CD4-positive, alpha-beta T cell treated with Interferon gamma for 1 hour (primary cell): ENCODE results near the gene PLXNB2.

Source experiments
- DNase-seq: peaks from one replicate; pipeline ENCODE4 v3.0.0-alpha.2; 2020

The PLXNB2 gene

GRCh38 chr22:50250249-50250554, 57.2 kb downstream of the PLXNB2 start:
- DNase-seq = no peak

GRCh38 chr22:50249341-50250248, 57.9 kb downstream of the PLXNB2 start:
- no peak for DNase-seq

DNA sequence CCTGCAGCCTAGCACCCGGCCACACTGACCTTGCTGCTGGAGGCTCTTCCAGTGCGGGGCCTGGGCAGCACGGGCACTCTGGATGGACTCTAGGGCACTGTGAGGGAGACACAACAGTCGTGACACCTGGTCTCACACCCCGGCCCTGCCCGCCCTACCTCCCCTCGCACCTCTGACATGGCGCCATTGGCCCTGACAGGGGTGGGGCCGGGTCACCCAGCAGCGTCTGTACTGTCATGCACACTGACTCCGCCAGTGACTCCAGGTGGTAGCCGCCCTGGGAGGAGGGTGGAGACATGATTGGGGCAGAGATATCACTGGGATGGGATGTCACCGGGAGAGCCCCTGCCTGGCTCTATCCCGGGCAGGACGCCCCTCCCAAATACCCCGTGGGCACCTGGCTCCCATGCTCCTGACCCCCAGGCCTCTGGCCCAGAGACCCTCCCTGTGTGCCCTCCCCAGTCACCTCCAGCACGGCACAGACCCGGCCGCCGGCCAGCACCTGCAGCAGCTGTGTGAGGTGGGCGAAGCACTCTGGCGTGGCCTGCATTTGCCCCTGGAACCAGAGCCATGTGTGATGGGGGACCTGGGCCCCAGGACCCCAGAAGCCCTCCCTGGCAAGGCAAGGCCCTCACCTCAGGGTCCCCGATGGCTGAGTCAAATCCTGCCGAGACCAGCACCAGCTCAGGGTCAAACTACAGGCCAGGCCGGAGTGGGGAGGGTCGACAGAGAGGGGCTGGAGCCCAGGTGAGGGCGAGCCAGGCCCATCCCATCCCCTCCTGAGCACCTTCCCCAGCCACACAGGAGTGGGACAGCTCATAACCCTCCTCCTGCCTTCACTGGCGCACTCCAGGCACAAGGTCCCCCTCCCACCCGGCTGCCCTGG, 59.0 kb downstream of the PLXNB2 start:
- no peak for DNase-seq

DNA sequence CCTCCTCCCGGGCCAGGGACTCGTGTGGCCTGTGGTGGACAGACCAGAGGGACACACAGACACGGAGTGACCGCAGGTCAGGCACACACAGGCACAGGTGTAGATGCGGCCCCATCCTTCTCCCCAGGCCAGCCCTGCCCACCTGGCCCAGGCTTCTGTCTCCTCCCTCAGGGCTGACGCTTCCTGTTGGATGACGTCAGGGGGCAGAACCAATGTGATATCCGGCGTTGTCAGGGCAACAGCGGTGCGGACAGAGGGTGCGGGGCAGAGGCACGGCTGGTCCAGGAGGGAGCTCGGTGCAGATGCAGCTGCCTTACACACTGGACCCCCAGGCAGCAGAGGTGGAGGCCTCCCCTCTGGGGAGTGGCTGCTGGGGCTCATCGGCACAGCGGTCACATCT, 59.7 kb downstream of the PLXNB2 start:
- DNase-seq = peak; percentile 76

- DNase-seq = no peak
Measured at GRCh38 chr22:50246242-50247175, 60.9 kb downstream of the PLXNB2 start.

DNA sequence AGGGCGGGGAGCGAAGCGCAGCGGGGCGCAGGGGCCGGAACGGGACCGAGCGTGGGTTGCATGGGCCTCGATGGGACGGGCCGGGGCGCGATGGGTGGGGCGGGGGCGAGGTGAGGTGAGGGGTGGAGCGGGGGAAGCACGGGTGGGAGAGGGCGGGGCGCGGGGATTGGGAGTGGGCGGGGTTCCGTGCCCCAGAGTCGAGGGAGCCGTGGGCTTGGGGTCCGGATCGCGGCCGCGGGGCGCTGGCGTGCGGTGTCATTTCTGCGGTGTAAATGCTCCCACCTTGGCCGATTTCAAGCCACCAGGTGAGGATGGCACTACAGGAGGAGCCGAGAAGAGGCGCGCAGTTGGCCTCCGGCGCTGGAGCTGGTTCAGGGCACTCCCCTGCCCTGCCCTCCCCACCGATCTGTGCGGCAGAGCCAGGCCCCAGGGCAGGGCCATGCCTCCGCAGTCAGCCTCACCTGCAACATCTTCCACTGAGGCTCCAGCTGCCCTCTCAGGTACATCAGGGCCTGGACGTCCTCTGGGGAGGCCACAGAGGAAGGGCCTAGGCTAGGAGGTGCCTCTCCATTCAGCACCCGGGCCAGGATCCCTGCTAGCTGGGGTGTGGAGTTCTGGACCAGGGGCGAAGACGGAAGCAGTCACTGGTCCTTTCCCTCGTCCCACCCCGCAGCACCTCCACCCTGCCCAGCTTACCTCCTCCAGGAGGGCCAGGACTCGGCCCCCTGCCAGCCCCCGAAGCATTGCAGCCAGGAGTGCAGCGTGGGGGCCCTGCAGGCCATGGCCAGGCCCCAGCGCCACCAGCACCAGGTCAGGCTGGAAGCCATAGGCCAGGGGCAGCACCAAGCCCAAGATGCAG, 62.0 kb downstream of the PLXNB2 start:
- DNase-seq = no peak

DNA sequence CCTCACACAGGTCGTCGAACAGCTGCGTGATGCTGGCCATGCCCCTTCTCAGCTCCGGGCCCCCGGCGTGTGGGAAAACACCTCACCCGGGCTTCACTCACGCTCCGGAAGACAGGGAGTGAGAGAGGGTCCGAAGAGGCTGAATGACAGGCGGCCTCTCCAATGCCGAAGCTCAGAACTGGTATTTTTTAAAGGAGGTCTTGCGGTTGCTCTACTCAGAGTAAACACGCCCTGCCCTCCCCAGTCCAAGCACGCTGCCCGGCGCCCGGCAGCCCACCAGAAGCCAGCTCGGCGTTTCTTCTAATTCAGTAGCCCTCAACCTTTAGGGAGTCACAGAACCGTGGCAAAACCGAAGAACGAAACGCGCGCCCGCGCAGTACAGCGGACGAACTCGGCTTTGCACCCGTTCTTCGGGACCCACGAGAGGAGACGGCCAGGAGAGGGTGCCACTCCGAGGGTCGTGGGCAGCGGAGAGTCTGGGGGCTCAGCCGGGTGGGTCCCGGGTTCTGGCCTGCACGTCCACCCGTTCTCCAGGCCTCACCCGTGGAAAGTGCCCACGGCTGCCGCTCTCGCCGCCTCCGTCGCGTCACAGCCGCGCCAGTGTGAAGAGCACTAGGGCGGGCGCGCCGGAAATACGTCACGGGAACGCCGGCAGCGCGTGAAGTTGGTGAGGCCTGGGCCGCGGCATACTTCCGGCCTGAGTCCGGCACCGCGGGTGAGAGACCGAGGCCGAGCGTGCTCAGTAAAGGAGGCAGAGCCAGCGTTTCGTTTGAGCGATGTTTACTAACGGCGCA, 62.8 kb downstream of the PLXNB2 start, which contains the start of gene TUBGCP6:
TSS of gene TUBGCP6 (minus strand) at position 604 of the 794 bp plus-strand sequence. CDS start at position 40, 564 bp downstream.
- peak; percentile 90 for DNase-seq

DNA sequence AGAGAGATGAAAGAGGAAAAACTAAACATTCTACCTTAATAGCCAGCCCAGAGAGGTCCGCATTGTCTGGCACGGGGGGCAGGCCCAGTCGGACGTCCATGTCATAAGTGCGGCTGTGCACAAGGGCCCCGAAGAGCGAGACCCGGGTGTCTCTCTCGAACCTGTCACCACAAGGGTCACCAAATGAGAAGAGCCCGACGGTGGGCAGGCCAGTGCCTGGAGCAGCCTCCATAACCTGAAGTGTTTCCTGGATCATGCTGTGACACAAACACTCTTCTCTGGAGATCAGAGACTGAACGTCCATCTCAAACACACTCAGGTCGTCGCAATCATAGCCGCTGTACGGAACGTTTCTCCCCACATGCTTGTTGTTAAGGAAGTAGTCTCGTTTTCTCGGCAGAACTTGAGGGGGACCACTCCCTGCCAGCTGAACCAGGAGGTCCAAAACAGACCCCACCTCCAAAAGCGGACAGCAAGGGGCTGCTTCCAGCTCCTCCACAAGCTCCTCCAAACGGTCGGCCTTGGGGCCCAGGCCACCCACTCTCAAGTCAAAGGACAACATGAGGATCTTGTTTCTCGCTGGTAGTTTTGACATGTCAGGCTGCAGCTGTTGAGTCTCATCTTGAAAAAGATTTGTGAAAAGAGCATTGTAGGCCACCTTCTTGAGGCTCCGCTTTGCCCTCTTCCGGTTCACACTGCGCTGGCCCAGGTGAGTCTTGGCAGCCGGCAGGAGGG, 63.6 kb downstream of the PLXNB2 start:
- no peak for DNase-seq

DNA sequence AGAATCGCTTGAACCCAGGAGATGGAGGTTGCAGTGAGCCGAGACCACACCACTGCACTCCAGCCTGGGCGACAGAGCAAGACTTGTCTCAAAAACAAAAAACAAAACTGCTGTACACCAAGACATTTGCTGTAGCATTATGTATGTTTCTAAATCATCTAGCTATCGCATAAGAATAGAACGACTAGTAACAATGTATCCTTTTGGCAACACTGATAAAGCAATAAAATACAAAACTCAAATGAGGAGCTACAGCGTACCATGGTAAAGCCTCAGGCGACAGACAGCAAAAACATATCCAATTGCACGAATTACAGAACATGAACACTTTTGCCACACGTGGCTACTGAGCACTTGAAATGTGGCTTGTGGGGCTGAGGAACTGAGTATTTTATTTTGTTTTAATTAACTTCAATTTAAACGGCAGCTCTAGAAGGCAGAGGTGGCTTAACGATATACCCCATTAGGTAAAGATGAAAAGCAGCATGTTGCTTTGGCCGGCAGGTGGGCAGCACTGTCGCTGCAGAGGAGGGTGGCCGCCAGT, 65.0 kb downstream of the PLXNB2 start:
- no peak for DNase-seq

DNA sequence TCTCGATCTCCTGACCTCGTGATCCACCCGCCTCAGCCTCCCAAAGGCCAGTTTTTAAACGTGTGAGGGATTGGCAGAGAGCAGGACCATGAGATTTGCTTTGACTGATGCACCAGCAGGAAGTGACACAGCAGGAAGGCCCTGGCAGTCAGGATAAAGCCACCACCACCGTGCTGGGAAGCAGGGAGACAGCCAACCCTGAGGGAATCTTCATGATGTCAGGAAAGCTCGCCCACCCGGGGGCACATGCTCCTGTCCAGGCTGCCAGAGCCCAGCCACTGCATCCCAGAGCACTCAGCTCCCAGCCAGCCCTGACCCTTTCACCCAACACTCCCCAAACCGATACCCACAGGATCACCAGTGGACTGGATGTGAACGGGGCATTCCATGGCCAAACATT, 68.7 kb downstream of the PLXNB2 start:
- DNase-seq = no peak

GRCh38 chr22:50236731-50237409, 70.6 kb downstream of the PLXNB2 start:
- no peak for DNase-seq

- no peak for DNase-seq
Measured at GRCh38 chr22:50233223-50233622, 74.2 kb downstream of the PLXNB2 start.

- DNase-seq = no peak
Measured at GRCh38 chr22:50232481-50233151, 74.8 kb downstream of the PLXNB2 start.

DNA sequence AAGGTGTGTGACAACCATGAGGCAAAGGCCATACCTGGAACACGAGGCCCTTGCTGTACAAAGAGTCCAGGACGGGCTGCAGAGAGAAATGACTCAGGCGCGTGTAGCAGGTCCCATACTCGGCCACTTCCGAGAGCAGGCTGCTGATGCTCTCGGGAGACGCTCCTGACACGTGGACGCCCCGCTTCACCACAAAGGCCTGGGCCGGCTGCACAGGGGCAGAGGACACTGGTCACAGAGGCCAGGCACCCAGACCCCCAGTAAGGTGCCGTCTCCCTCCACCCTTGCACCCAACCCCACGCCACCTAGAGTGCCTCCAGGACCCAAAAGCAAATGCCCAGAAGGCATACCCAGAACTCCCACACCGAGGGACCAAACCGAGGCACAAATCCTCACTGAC, 78.1 kb downstream of the PLXNB2 start:
- DNase-seq = no peak

GRCh38 chr22:50228366-50228765, 79.1 kb downstream of the PLXNB2 start:
- no peak for DNase-seq

DNA sequence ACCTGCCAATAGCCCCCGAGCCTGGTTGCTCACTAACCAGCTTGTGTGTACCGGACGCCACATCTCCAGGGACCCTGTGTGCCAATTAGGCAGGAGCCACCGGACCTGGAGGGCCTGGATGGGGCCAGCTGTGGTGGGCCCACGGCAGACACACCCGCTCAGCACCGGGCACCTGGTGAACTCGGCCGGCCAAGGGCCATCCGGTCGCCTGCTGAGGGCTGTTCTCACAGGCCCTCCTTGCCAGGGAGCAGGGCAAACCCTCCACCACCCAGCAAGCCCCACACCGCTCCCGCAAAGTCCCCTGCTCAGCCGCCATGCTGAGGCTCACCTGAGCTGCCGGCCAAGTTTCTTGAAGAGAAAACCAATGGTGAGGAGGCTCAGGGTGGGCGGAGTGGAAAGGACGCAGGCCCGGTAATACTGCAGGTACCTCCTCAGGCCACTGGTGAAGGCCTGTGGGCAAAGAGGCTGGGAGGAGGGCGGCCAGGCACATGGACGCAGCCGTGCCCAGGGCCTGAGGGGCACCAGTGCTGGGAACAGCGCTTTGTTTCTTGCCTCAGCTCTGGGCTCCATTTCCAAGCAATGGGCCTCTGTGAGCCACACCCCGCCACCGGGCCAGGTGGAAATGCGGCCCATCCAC, 79.7 kb downstream of the PLXNB2 start:
- no peak for DNase-seq

GRCh38 chr22:50226875-50227165, 80.6 kb downstream of the PLXNB2 start:
- no peak for DNase-seq
